IMR-90 (cell line): ENCODE measurements around the gene ERMN. TPM values are rescaled to one million over a fixed set of nuclear protein-coding genes. Genes with fewer than 3 reads are reported as not detected.

ENCODE experiments used
- ATAC-seq: fragments of 200-7000 bp; cut with Tn5 transposase; 2 replicates; pipeline ENCODE4 v1.9.1; 2020; ENCODE audit warnings: low read depth, mild to moderate bottlenecking, moderate library complexity
- BruUV-seq: library from RNA; stranded (reverse); fragments of 400-500 nt; replicated peaks from 2 replicates; lab custom pipeline; 2021; lab: Mats Ljungman, UMichigan
- CTCF ChIA-PET: fragments of 300-600 bp; formaldehyde crosslinking; extraction: SDS; loops from one replicate; lab custom pipeline; 2021; ENCODE audit warnings: antibody characterized with exemption; lab: Yijun Ruan, JAX
- POLR2A ChIA-PET: fragments of 300-600 bp; sonication (Branson Sonifier 250); formaldehyde crosslinking; loops from one replicate; lab custom pipeline; 2022; ENCODE audit warnings: antibody characterized with exemption; ENCODE audit not compliant: unreplicated experiment; lab: Charles Lee
- DNase-seq: peaks from one replicate; pipeline ENCODE4 v3.0.0; 2013
- H2AFZ ChIP-seq: replicated peaks from 2 replicates; pipeline ENCODE3; 2013; ENCODE audit warnings: low read length, mild to moderate bottlenecking; ENCODE audit not compliant: poor library complexity
- H2AK5ac ChIP-seq: 2 replicates; pipeline ENCODE4 v1.6.1; 2013; ENCODE audit warnings: low read depth, low read length, inconsistent platforms
- H2AK9ac ChIP-seq: replicated peaks from 2 replicates; pipeline ENCODE3; 2013; ENCODE audit warnings: mild to moderate bottlenecking, low read depth, low read length, moderate library complexity; ENCODE audit not compliant: poor library complexity
- H2BK120ac ChIP-seq: 2 replicates; pipeline ENCODE4 v1.6.1; 2013; ENCODE audit warnings: low read depth, low read length, inconsistent platforms
- H2BK15ac ChIP-seq: 3 replicates; pipeline ENCODE4 v1.6.1; 2013; ENCODE audit warnings: low read depth, low read length, inconsistent platforms
- H2BK20ac ChIP-seq: 2 replicates; pipeline ENCODE4 v1.6.1; 2013; ENCODE audit warnings: low read depth, mild to moderate bottlenecking, inconsistent platforms, low read length, moderate library complexity
- H2BK5ac ChIP-seq: 2 replicates; pipeline ENCODE4 v1.6.1; 2013; ENCODE audit warnings: mild to moderate bottlenecking, low read depth, low read length, inconsistent platforms; ENCODE audit not compliant: poor library complexity, severe bottlenecking
- H3K14ac ChIP-seq: replicated peaks from 2 replicates; pipeline ENCODE4 v1.6.1; 2013; ENCODE audit warnings: low read depth, low read length, inconsistent platforms
- H3K18ac ChIP-seq: 2 replicates; pipeline ENCODE4 v1.6.1; 2013; ENCODE audit warnings: low read depth, low read length, control low read depth
- H3K23ac ChIP-seq: 2 replicates; pipeline ENCODE4 v1.6.1; 2013; ENCODE audit warnings: low read depth, low read length, inconsistent platforms
- H3K27ac ChIP-seq: 2 replicates; pipeline ENCODE4 v1.5.1; 2013; ENCODE audit warnings: mild to moderate bottlenecking, control low read depth, low read length; ENCODE audit not compliant: insufficient read depth
- H3K27me3 ChIP-seq: 2 replicates; pipeline ENCODE4 v1.6.1; 2013; ENCODE audit warnings: low read length; ENCODE audit not compliant: control insufficient read depth, insufficient read depth
- H3K36me3 ChIP-seq: 2 replicates; pipeline ENCODE4 v1.6.1; 2013; ENCODE audit warnings: low read length, mixed read lengths; ENCODE audit not compliant: control insufficient read depth, insufficient read depth
- H3K4ac ChIP-seq: 2 replicates; pipeline ENCODE4 v1.6.1; 2013; ENCODE audit warnings: low read depth, low read length, inconsistent platforms
- H3K4me1 ChIP-seq: 2 replicates; pipeline ENCODE4 v1.6.1; 2013; ENCODE audit warnings: low read length, mixed read lengths; ENCODE audit not compliant: control insufficient read depth, insufficient read depth
- H3K4me2 ChIP-seq: 2 replicates; pipeline ENCODE4 v1.6.1; 2013; ENCODE audit warnings: low read depth, mild to moderate bottlenecking, control low read depth, low read length, moderate library complexity
- H3K4me3 ChIP-seq: 2 replicates; pipeline ENCODE4 v1.5.1; 2013; ENCODE audit warnings: low read depth, mild to moderate bottlenecking, control low read depth, low read length, moderate library complexity; ENCODE audit not compliant: insufficient read depth
- H3K56ac ChIP-seq: 2 replicates; pipeline ENCODE4 v1.6.1; 2013; ENCODE audit warnings: low read length, inconsistent platforms; ENCODE audit not compliant: insufficient read depth; ENCODE audit errors: extremely low read depth
- H3K79me1 ChIP-seq, 2 experiments: 2 replicates each; pipeline ENCODE4 v1.6.1; 2013; ENCODE audit warnings: low read length in 2 of 2, inconsistent platforms in 1 of 2, low read depth in 1 of 2
- H3K9ac ChIP-seq: 2 replicates; pipeline ENCODE4 v1.6.1; 2013; ENCODE audit warnings: low read depth, low read length, control low read depth
- H3K9me1 ChIP-seq: 2 replicates; pipeline ENCODE4 v1.6.1; 2013; ENCODE audit warnings: low read length, inconsistent platforms; ENCODE audit not compliant: insufficient read depth
- H3K9me3 ChIP-seq: 2 replicates; pipeline ENCODE4 v1.6.1; 2013; ENCODE audit warnings: low read length; ENCODE audit not compliant: control insufficient read depth, insufficient read depth
- H4K20me1 ChIP-seq: 2 replicates; pipeline ENCODE4 v1.6.1; 2013; ENCODE audit warnings: low read length, inconsistent platforms; ENCODE audit not compliant: insufficient read depth
- H4K5ac ChIP-seq: 2 replicates; pipeline ENCODE4 v1.6.1; 2013; ENCODE audit warnings: mild to moderate bottlenecking, low read depth, low read length, control low read depth
- H4K8ac ChIP-seq, 2 experiments: 2 replicates each; pipeline ENCODE4 v1.6.1; 2013; ENCODE audit warnings: low read depth in 2 of 2, low read length in 2 of 2, control low read depth in 1 of 2, inconsistent platforms in 1 of 2
- H4K91ac ChIP-seq: 2 replicates; pipeline ENCODE4 v1.6.1; 2013; ENCODE audit warnings: low read depth, low read length, inconsistent platforms; ENCODE audit not compliant: insufficient read depth
- BHLHE40 ChIP-seq: fragments of 150-350 bp; IDR thresholded peaks from 2 replicates; pipeline ENCODE4 v1.6.1; 2016; ENCODE audit warnings: mild to moderate bottlenecking, low read depth, low read length
- CHD1 ChIP-seq: IDR thresholded peaks from 2 replicates; pipeline ENCODE4 v1.6.1; 2012; ENCODE audit warnings: low read depth, low read length, improper control_type of control experiment
- FOS ChIP-seq: fragments of 150-350 bp; IDR thresholded peaks from 2 replicates; pipeline ENCODE4 v1.6.1; 2016; ENCODE audit warnings: low read depth, low read length
- MAZ ChIP-seq: IDR thresholded peaks from 2 replicates; pipeline ENCODE4 v1.6.1; 2012; ENCODE audit warnings: low read depth, mild to moderate bottlenecking, low read length, improper control_type of control experiment, moderate library complexity, borderline replicate concordance
- POLR2A ChIP-seq: IDR thresholded peaks from 2 replicates; pipeline ENCODE4 v1.6.1; 2012; ENCODE audit warnings: mild to moderate bottlenecking, low read depth, low read length
- RAD21 ChIP-seq: IDR thresholded peaks from 2 replicates; pipeline ENCODE4 v1.6.1; 2012; ENCODE audit warnings: low read length, improper control_type of control experiment
- RFX5 ChIP-seq: IDR thresholded peaks from 2 replicates; pipeline ENCODE4 v1.8.0; 2012; ENCODE audit warnings: low read depth, mild to moderate bottlenecking, low read length, moderate library complexity
- SMC3 ChIP-seq: fragments of 150-350 bp; IDR thresholded peaks from 2 replicates; pipeline ENCODE4 v1.6.1; 2016; ENCODE audit warnings: low read depth, mild to moderate bottlenecking, antibody characterized with exemption, low read length, moderate library complexity
- WGBS, 2 experiments: methylation state at CpG; one replicate each; pipeline versions ENCODE4 v1.1.5 to v1.1.7; 2013; ENCODE audit warnings: missing lambda C conversion rate in 2 of 2; ENCODE audit not compliant: insufficient read length in 1 of 2; ENCODE audit errors: extremely low coverage in 2 of 2; 5-methylcytosine and 5-hydroxymethylcytosine counted together
- dilution Hi-C: fragments of 300-500 bp; cut with HindIII; formaldehyde crosslinking; loops from one replicate; pipeline ENCODE4 v1.14.3; 2018; ENCODE audit warnings: low sequenced_read_pairs; ENCODE audit not compliant: unreplicated experiment
- in situ Hi-C: fragments of 300-500 bp; cut with MboI; formaldehyde crosslinking; loops from 3 replicates; pipeline ENCODE4 v1.14.3; 2019; ENCODE audit warnings: low sequenced_read_pairs, inconsistent platforms, mixed read lengths
- intact Hi-C: fragments of 100-400 bp; cut with micrococcal nuclease; formaldehyde crosslinking; loops from 2 replicates; pipeline ENCODE4 v1.10.0; 2022
- polyA plus RNA-seq, 3 experiments: library from polyadenylated mRNA; depleted of rRNA; stranded (reverse); fragments of >200 nt; gene quantifications; 2 replicates each; pipeline ENCODE4 v1.2.3, GENCODE V29; 2012; ENCODE audit warnings: low replicate concordance in 1 of 3
- total RNA-seq: library from RNA; depleted of rRNA; stranded (reverse); fragments of >200 nt; gene quantifications from 2 replicates; pipeline ENCODE4 v1.2.3, GENCODE V29; 2012

Gene ERMN
- total and polyA plus RNA-seq, 2 of the 4 experiments (the other 2 are of a cell fraction): not detected

- Histone ChIP-seq H3K27me3 (no peaks in the 10 kb centered on the region), H2AK9ac (no peak overlapping the region), H2BK120ac (no peak overlapping the region), H3K18ac (no peak overlapping the region), H3K23ac (no peak overlapping the region), H3K9ac (no peak overlapping the region), H3K4ac (no peak overlapping the region), H2AK5ac (no peak overlapping the region), H3K56ac (no peak overlapping the region), H3K4me2 (no peak overlapping the region), H3K79me1 (0 out of 4 replicates have a peak, but pooled peaks cover 0 to 4% of the 10 kb centered on the region in 2 experiments), H3K9me1 (no peaks in the 10 kb centered on the region), H3K36me3 (peaks cover 2% of the 10 kb centered on the region; the same call in 1 of the 2 replicates), H4K5ac (no peak overlapping the region), H2BK15ac (no peak overlapping the region), H3K14ac (no peak overlapping the region), H3K27ac (no peak overlapping the region), H2BK20ac (no peak overlapping the region), H2BK5ac (no peak overlapping the region), H4K8ac (no peak overlapping the region), H3K4me1 (peaks cover 2% of the 10 kb centered on the region; the same call in 1 of the 2 replicates), H4K20me1 (no peaks in the 10 kb centered on the region), H3K4me3 (no peak overlapping the region), H3K9me3 (no peaks in the 10 kb centered on the region), H2AFZ (no peak overlapping the region), H4K91ac (no peak overlapping the region)
- no CpG with 5 or more reads among the region's 4 CpGs for WGBS, 2 experiments
- dilution Hi-C loops: no loop called here
- intact Hi-C loops: no loop called here
- ChIA-PET CTCF (interaction anchor here (1.8 to 3.0 kb wide), 3 partner anchors 12 to 20 kb away, joined by 4 to 11 read pairs (median 5); no protein-coding TSS in a partner anchor), POLR2A (no interaction called here)
- in situ Hi-C loops: no loop called here
- no peak for TF ChIP-seq BHLHE40
- no peak for TF ChIP-seq RAD21
- no peak for TF ChIP-seq FOS
- TF ChIP-seq POLR2A: no peak
- TF ChIP-seq RFX5: no peak
- no peak for TF ChIP-seq CHD1
- TF ChIP-seq SMC3: no peak
- no peak for TF ChIP-seq MAZ
- ATAC-seq (no peak), DNase-seq (no peak)
- BruUV-seq: no TSS peak
These were observed 9.7 kb downstream of the ERMN start for GRCh38 chr2:157315901-157316300.
